ENCODE measurements around the gene DOCK4. TPM values are rescaled to one million over a fixed set of nuclear protein-coding genes. Genes with fewer than 3 reads are reported as not detected.

The DOCK4 gene
- total RNA-seq, 2 donors from 2014 or later, result 0.21 to 1.1 TPM

DNA sequence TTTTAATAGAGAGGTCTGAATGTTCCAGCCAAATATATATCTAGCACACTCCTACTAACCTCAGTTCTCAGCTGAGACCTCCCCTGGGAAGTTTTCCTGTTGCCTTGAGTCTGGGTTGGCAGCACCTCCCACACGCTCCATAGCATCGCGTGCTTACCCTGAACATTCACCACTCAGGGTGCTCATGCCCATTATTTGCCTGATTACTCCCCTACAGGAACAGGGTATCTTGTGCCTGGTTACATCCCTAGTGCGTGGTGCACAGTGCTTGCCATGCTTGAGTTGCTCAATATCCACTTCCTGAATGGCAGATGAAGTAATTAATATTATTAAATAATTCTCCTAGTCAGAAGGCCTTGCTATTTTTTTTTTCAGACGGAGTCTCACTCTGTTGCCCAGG, 374.0 kb downstream of the DOCK4 start:
- ATAC-seq, result no peak
- Mint-ChIP-seq H3K27ac (no peak overlapping the region), H3K36me3 (no peaks in the 10 kb centered on the region), H3K9me3 (no peaks in the 10 kb centered on the region)
- no peak for DNase-seq (ENCODE audit: low spot score in 2 of 2)

DNA sequence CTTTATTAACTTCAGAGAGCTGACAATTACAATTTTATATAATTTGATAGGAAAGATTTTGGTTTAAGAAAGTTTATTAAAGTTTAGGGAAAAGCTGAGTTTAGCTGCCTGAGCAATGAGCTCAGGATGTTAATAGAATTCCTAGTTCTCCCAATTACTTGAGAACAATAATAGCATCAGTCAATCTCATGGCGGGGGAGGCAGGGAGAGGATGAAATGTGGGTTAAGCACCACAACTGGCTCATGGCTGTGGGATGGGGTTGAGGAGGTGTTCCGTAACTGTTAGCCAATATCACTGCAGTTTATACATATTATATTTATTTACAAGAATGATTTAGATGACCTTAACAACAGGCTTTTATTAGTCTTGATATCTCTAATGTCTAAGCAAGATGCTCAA, 377.0 kb downstream of the DOCK4 start:
- ATAC-seq, result no peak
- DNase-seq (ENCODE audit: low spot score in 2 of 2), result no peak
- no peaks in the 10 kb centered on the region for H3K9me3 Mint-ChIP-seq
- no peak overlapping the region for H3K27ac Mint-ChIP-seq
- no peaks in the 10 kb centered on the region for H3K36me3 Mint-ChIP-seq

DNA sequence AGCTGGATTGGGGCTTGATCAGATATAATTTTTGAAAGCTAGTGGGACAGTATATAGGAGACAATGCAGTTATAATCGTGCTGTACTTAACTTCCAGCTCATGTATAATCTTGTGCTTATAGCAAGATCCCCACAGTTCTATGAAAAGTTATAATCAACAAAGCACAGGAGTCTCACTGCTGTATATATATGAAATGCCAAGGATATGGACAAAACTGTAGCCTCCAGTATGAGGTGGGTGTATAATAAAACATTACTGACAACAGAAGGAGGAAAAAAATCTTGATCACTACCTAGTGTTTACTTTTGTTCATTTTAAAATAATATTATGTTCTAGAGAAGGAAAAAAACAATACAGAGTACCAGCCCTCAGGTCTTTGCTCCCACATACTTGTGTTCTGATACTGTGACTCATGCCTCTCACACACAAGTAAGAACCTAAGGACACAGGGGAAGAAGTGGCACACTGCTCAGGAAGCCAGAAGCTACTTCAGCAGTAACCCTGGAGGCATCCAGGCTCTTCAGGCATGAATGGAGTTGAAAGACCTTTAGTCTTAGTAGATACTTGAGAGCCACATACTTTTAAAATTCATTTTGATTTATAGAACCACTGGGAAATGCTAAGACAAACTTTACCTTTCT, 378.2 kb downstream of the DOCK4 start:
- H3K27ac Mint-ChIP-seq, result no peak overlapping the region
- ATAC-seq, result peak in 1 of 2 donors; percentile 63

DNA sequence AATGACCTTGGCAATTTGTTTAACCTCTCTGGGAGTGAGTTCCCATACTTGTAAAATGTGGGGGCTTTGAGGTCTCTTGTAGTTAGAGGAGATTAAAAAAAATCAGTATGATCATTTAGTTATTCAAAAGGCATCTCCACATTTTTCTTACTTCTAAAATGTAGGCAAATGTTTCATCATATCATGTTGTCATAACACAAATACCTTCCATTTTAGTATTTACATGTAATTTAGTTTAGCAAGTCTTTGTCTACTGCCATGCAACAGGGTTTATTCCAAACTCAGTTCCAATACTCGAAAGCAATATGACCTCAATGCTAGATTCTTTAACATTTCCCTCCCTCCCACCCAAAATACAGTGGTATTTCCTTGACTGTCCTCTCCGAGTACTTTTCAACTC, 381.2 kb downstream of the DOCK4 start:
- Mint-ChIP-seq H3K9me3 (no peaks in the 10 kb centered on the region), H3K27ac (no peak overlapping the region), H3K36me3 (no peaks in the 10 kb centered on the region)
- DNase-seq (ENCODE audit: low spot score in 2 of 2) (no peak), ATAC-seq (no peak)

More for the DNA sequence above, 378.2 kb downstream of the DOCK4 start:
- no peaks in the 10 kb centered on the region for H3K9me3 Mint-ChIP-seq
- DNase-seq (ENCODE audit: low spot score in 2 of 2), result no peak
- H3K36me3 Mint-ChIP-seq, result no peaks in the 10 kb centered on the region

DNA sequence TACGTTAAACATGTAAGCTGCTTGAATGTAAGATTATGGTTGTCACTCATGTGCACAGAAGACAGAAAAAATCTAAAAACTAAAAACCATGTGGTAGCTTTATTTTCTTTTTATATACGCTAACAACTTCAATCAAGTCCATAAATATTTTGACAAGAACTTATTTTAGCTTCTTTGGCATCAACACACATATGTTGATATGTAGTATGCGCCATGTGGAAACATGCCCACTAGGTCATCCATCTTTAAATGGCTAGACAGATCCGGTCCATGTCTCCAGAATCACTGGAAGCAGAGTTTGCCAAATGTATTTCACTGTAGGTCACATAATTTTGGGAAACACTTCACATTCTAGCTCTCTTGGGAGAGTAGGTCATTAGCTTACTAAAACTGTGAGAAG, 382.4 kb downstream of the DOCK4 start:
- H3K9me3 Mint-ChIP-seq, result no peaks in the 10 kb centered on the region
- H3K36me3 Mint-ChIP-seq, result no peaks in the 10 kb centered on the region
- ATAC-seq (no peak), DNase-seq (ENCODE audit: low spot score in 2 of 2) (no peak)
- H3K27ac Mint-ChIP-seq, result no peak overlapping the region

DNA sequence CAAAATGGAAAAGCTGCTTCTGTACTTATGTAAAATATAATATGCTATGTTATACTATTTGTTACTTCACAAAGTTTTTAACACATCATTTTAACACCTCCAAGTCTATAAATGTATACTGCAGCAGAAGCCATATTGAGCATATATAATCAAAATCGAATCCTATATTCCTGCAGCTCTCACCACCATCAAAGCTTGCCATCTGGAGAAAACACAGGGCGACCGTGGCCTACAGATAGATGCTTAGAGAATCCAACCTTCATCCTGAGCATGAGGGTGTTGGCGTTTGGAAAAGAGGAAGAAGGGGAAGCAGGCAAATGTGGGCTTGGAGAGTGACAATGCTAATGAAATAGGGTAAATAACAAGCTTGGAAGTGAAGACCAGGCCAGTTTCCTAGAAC, 385.2 kb downstream of the DOCK4 start:
- no peak for ATAC-seq
- no peak for DNase-seq (ENCODE audit: low spot score in 2 of 2)
- Mint-ChIP-seq H3K36me3 (no peaks in the 10 kb centered on the region), H3K9me3 (no peaks in the 10 kb centered on the region), H3K27ac (no peak overlapping the region)

DNA sequence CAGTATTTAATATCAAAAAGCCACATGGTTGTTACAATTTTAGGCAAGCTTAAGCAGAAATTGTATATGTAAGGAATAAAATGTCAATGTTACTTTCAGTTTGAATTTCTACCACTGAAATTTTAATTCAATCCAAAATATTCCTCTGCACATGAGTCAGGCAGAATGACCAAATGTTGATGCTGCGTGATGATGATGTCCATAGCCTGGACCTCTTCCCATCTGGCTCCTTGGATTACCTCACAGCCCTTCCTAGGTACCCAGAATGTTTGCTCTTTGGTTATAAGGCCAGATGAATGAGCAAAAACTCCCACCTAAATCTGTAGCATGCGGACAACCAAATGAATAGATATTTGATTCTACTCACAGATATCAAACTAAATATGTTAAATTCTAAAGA, 385.6 kb downstream of the DOCK4 start:
- Mint-ChIP-seq H3K36me3 (no peaks in the 10 kb centered on the region), H3K27ac (no peak overlapping the region), H3K9me3 (no peaks in the 10 kb centered on the region)
- ATAC-seq (no peak), DNase-seq (ENCODE audit: low spot score in 2 of 2) (no peak)

DNA sequence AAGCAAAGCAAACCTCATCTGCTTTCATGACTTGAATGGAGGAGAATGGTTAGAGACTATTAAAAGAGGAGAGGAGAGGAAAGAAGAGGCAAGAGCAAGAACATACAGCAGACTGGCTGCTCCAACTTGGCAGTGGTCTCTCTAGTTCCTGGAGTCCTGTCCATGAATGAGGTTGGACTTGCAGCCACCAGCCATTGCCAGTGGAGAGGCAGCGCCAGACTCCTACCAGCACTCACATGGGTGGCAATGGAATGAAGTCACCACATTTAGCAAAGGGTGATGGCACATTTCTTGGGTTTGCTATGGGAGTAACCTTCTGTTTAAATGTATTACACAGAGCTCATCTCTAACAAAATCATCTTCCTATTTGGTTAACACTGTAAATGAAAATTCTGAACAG, 386.1 kb downstream of the DOCK4 start:
- no peaks in the 10 kb centered on the region for H3K9me3 Mint-ChIP-seq
- DNase-seq (ENCODE audit: low spot score in 2 of 2) (no peak), ATAC-seq (no peak)
- H3K27ac Mint-ChIP-seq, result no peak overlapping the region
- H3K36me3 Mint-ChIP-seq, result no peaks in the 10 kb centered on the region

DNA sequence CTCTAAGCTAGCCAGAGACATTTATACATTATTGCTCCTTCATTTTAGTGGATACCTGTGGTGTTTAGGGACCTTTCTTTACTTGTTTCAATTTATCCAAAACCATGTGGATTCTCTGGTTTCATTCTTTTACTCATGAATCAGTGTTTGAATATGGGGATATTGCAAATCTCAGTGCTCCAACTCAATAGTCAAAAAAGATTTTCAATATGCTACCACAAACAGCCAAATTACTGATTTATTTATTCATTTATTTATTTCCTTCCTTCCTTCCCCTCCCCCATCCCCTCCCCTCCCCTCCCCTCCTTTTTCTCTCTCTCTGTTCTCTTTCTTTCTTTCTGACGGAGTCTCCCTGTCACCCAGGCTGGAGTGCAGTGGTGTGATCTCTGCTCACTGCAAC, 390.8 kb downstream of the DOCK4 start:
- ATAC-seq (no peak), DNase-seq (ENCODE audit: low spot score in 2 of 2) (no peak)
- Mint-ChIP-seq H3K27ac (no peak overlapping the region), H3K36me3 (no peaks in the 10 kb centered on the region), H3K9me3 (no peaks in the 10 kb centered on the region)

DNA sequence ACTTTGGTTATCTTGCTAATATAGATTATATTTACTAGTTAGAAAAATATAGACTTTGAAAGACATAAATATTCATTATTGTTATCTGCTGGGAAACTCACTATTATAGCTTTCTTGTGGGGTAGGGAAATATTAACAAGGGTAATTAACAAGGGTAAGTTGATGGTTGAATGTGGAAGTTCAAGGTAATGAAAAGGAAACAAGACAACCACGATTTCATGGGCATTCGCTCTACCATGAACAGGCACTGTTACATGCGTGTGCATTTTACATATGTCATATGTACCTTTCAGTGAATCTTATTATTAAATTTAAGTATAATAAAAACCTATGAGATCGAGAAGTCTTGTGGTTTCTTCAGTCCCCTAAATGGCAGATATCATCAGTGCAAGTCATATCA, 392.9 kb downstream of the DOCK4 start:
- Mint-ChIP-seq H3K36me3 (no peaks in the 10 kb centered on the region), H3K9me3 (no peaks in the 10 kb centered on the region), H3K27ac (no peak overlapping the region)
- ATAC-seq, result no peak
- DNase-seq (ENCODE audit: low spot score in 2 of 2), result no peak

DNA sequence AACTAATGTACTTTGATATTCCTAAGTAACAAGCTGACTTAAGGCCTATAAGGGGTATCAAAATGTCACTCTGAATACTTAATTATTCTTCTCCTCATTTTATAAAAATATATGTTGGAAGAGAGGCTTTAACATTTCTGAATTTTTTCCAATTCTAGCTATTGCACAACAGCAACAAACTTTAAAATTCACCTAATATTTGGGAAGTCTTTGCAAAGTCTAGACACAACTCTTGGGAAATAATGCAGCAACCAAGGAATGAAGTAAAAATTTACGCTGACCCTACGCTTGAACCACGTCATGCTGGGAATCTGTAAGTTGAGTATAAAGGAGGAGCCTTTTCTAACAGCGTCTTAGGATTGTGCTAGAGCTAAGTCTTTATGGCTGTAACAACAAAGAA, 400.0 kb downstream of the DOCK4 start:
- ATAC-seq, result no peak
- Mint-ChIP-seq H3K9me3 (peaks cover 13% of the 10 kb centered on the region in 2 donors), H3K27ac (no peak overlapping the region), H3K36me3 (peaks cover 5 to 6% of the 10 kb centered on the region in 2 donors)
- no peak for DNase-seq (ENCODE audit: low spot score in 2 of 2)

DNA sequence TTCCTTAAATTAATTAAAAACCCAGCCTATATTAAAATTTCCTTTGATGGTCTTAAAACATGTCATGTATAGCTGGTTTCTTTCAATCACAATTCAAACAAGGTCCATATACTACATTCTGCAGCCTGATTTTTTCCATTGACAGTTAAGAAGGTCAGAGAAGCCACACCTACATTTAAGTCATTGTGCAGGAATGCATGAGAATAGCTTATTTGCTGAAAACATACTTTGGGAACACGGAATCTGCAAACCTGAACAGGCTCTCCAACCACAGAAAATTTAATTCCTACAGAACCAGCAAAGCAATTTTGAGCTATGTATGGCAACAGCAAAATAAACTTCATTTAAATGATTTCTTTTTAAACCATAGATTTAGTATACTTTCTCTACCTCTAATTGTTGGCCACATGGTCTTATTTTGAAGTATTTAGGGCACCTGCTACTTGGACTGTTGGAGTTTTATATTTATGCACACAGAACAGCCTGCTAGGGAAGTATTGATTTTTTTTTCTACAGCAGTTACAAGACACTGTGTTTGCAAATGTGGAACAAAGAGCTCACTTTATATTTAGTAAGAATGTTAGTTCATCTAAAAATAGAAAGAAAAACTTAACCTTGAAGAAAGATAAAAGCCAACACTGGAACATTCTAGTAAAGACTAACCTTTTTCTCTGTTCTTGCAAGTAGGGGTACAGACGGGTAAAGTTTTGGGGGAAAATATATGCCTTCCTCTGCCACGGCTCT, 403.0 kb downstream of the DOCK4 start:
- no peak overlapping the region for H3K27ac Mint-ChIP-seq
- H3K9me3 Mint-ChIP-seq, result peaks cover 22 to 32% of the 10 kb centered on the region in 2 donors
- ATAC-seq, result no peak
- DNase-seq (ENCODE audit: low spot score in 2 of 2), result no peak
- H3K36me3 Mint-ChIP-seq, result peaks cover 19 to 30% of the 10 kb centered on the region in 2 donors

DNA sequence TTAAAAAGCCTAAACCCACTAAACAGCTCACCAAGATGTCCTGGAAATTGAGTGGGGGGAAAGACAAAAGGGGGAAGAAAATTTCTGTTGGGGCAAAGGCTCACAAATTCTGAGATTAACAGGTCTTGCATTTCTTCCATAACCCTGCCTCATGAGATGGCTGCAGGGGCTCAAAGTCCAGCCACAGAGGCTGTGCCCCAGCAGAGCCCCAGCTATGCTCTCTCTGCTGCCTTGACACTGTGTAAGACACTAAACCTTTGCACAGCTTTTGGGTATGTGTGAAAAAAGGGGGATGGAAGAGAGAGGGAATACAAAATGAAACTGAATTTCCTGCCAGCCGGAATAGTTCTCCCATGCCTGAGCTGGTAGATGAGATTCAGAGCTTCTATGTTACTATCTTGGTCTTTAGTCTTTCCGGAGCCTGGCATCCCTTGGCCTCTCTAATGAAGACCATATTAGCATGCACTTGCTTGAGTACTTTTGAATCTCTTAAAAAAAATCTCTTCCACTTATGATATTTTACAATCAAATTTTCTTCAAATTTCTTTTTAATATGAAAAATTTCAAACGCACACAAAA, 403.9 kb downstream of the DOCK4 start:
- Mint-ChIP-seq H3K27ac (no peak overlapping the region), H3K9me3 (peaks cover 24 to 37% of the 10 kb centered on the region in 2 donors), H3K36me3 (peaks cover 21 to 36% of the 10 kb centered on the region in 2 donors)
- ATAC-seq, result no peak
- no peak for DNase-seq (ENCODE audit: low spot score in 2 of 2)

DNA sequence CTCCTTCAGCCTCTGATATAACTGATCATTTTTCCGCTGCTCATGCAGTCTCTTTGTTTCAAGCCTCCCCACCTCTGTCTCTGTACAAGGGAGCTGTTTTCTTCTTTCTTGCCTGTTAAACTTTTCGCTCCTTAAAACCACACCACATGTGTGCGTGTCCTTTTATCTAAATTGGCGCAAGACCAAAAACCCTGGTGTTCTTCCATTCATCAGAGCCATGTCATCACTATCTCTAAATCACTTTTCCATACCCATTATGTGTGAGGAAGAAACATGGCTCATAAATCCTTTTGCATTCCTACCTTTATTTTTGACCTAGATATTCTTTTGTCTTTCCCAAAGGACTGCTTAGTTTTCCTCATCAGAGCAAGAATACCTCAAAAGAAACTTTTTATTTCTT, 404.9 kb downstream of the DOCK4 start:
- ATAC-seq (no peak), DNase-seq (ENCODE audit: low spot score in 2 of 2) (no peak)
- no peak overlapping the region for H3K27ac Mint-ChIP-seq
- H3K36me3 Mint-ChIP-seq, result peaks cover 31 to 46% of the 10 kb centered on the region in 2 donors
- peaks cover 33 to 46% of the 10 kb centered on the region in 2 donors for H3K9me3 Mint-ChIP-seq

DNA sequence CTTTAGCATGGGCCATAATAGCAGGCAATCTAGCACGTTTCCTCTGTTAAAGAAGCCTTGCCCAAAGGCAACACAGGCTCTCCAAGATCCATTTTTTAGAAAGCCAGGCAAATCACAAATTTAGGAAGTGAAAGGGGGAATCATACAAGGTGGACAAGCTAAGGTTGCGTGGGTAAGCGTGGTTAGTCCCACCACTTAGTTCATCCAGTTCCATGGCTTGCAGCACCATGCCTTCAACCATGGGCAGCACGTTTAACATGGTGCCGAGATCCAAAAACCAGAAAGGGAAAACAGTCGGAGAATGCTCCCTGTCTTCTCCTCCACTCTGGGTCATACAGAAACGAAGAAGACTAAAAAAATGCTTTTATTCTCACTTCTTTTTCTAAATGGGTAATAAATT, 409.5 kb downstream of the DOCK4 start:
- H3K36me3 Mint-ChIP-seq, result peaks cover 53 to 71% of the 10 kb centered on the region in 2 donors
- DNase-seq (ENCODE audit: low spot score in 2 of 2) (peak in 1 of 2 donors; percentile 15), ATAC-seq (no peak)
- H3K27ac Mint-ChIP-seq, result no peak overlapping the region
- H3K9me3 Mint-ChIP-seq, result peaks cover 40 to 51% of the 10 kb centered on the region in 2 donors

DNA sequence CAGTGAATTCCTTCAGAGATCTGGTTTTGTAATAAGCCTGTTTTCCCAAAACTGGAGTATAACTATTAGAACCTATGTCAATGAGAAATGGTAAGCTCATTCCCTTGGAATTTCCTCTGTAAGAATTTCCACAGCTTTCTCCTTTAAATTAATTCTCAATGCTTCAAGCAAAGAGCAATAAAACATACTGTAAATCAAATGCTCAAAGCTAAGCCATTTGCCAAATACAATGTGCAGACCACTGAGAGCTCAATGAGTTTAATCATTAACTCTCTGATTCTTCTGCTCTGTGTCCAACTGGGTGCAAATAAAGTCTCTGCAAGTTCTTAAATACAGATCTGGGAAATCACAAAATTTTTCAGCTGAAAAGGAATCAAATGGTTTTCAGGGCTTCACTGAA, 416.3 kb downstream of the DOCK4 start:
- Mint-ChIP-seq H3K36me3 (peaks cover 13 to 20% of the 10 kb centered on the region in 2 donors), H3K27ac (no peak overlapping the region), H3K9me3 (peaks cover 13% of the 10 kb centered on the region in 2 donors)
- ATAC-seq (no peak), DNase-seq (ENCODE audit: low spot score in 2 of 2) (no peak)

DNA sequence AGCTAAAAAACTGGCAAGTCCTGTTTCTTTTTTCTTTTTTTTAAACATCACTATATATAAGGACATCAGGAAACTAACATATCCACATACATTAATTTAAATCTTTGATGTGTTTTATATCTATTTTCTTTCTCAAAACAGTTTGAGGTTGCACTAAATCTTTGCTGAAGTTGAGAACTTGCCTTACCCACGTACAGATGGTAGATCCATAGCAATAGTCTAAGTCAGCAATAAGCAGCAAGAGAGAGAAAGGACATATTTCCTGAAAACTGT, 417.2 kb downstream of the DOCK4 start:
- H3K36me3 Mint-ChIP-seq, result peaks cover 4 to 11% of the 10 kb centered on the region in 2 donors
- ATAC-seq, result no peak
- H3K9me3 Mint-ChIP-seq, result peaks cover 4% of the 10 kb centered on the region in 2 donors

More for the DNA sequence above, 417.2 kb downstream of the DOCK4 start:
- H3K27ac Mint-ChIP-seq, result no peak overlapping the region
- DNase-seq (ENCODE audit: low spot score in 2 of 2), result no peak
